ENCODE results near the gene FERMT2.

The FERMT2 gene

GRCh38 chr14:52950898-52951680, at the start of gene FERMT2:
FERMT2 (minus strand) TSS chr14:52951050; CDS start chr14:52950568, 482 bp downstream.
- DNase-seq = peak; percentile 53 to 98 (median 91)

- no peak for DNase-seq
These were observed 47.6 kb upstream of the FERMT2 start for GRCh38 chr14:52998376-52999015.

GRCh38 chr14:52996493-52996892, 45.6 kb upstream of the FERMT2 start:
- DNase-seq = no peak

GRCh38 chr14:52995998-52996397, 45.1 kb upstream of the FERMT2 start:
- DNase-seq = no peak

- DNase-seq = no peak
These were observed 41.5 kb upstream of the FERMT2 start for GRCh38 chr14:52992236-52992870.

GRCh38 chr14:52988139-52988538, 37.3 kb upstream of the FERMT2 start:
- DNase-seq = no peak

GRCh38 chr14:52987514-52987913, 36.7 kb upstream of the FERMT2 start:
- DNase-seq = no peak

GRCh38 chr14:52987042-52987441, 36.2 kb upstream of the FERMT2 start:
- no peak for DNase-seq

- DNase-seq = peak in 1 of 51 donors; percentile 2
These were observed 26.9 kb upstream of the FERMT2 start for GRCh38 chr14:52977798-52978197.

GRCh38 chr14:52974406-52974805, 23.6 kb upstream of the FERMT2 start:
- no peak for DNase-seq

GRCh38 chr14:52961060-52961639, 10.3 kb upstream of the FERMT2 start:
- DNase-seq = peak in 20 of 51 donors; percentile 1 to 56 (median 16)

- no peak for DNase-seq
These were observed 9.8 kb upstream of the FERMT2 start for GRCh38 chr14:52960627-52961026.

- peak in 1 of 51 donors; percentile 13 for DNase-seq
These were observed 3.7 kb upstream of the FERMT2 start for GRCh38 chr14:52954346-52955214.

GRCh38 chr14:52951681-52952554, 1.1 kb upstream of the FERMT2 start:
- peak in 27 of 51 donors; percentile 21 to 91 (median 52) for DNase-seq

- peak in 39 of 51 donors; percentile 17 to 66 (median 48) for DNase-seq
These were observed 396 bp downstream of the FERMT2 start for GRCh38 chr14:52950410-52950897.

GRCh38 chr14:52949711-52950409, 990 bp downstream of the FERMT2 start:
- peak in 10 of 51 donors; percentile 3 to 77 (median 12) for DNase-seq

GRCh38 chr14:52949249-52949648, 1.6 kb downstream of the FERMT2 start:
- no peak for DNase-seq

- DNase-seq = no peak
These were observed 2.0 kb downstream of the FERMT2 start for GRCh38 chr14:52948836-52949235.

GRCh38 chr14:52948039-52948438, 2.8 kb downstream of the FERMT2 start:
- DNase-seq = no peak

All from hypothalamus (tissue), 51 donors.